Measurements from ENCODE around the gene WIPF1. TPM values are rescaled to one million over a fixed set of nuclear protein-coding genes. Genes with fewer than 3 reads are reported as not detected.

WIPF1 gene
- polyA plus RNA-seq, 1 of the 3 experiments (the other 2 are of a cell fraction): 56.7 TPM

GRCh38 chr2:174635776-174636404 is 38.3 kb upstream of the WIPF1 start (continued):
- TF ChIP-seq REST (IDR thresholded peaks at IDR 0.05; ENCODE audit: low read depth, low read length) (no peak), ZBTB33 (IDR thresholded peaks at IDR 0.05; ENCODE audit: borderline replicate concordance, low read depth) (no peak), GABPA (IDR thresholded peaks at IDR 0.05; ENCODE audit: low read depth) (no peak), RFX5 (IDR thresholded peaks at IDR 0.05; ENCODE audit: low read length) (no peak), CHD2 (IDR thresholded peaks at IDR 0.05; ENCODE audit: low read length, partially characterized antibody) (no peak), NFIC (IDR thresholded peaks at IDR 0.05; ENCODE audit: borderline replicate concordance) (no peak; the same call in 1 of the 2 replicates), RXRA (IDR thresholded peaks at IDR 0.05; ENCODE audit: borderline replicate concordance, low read depth) (no peak), GATA2 (CRISPR knock-in tag; IDR thresholded peaks at IDR 0.05) (no peak), POLR2AphosphoS5 (IDR thresholded peaks at IDR 0.05; ENCODE audit: low read depth, low read length) (no peak), EZH2phosphoT487 (IDR thresholded peaks at IDR 0.05; ENCODE audit: borderline replicate concordance, low read depth) (no peak), TAF1 (IDR thresholded peaks at IDR 0.05; ENCODE audit: borderline replicate concordance, low read depth, low read length) (no peak), NRF1 (IDR thresholded peaks at IDR 0.05; ENCODE audit: low read depth, low read length) (no peak), USF1 (IDR thresholded peaks at IDR 0.05; ENCODE audit: borderline replicate concordance, low read depth) (no peak), MEF2A (IDR thresholded peaks at IDR 0.05; ENCODE audit: borderline replicate concordance, low read depth) (no peak), TEAD4 (IDR thresholded peaks at IDR 0.05; ENCODE audit: borderline replicate concordance, insufficient read depth) (no peak), USF2 (IDR thresholded peaks at IDR 0.05; ENCODE audit: borderline replicate concordance, low read depth, low read length) (no peak), MXI1 (IDR thresholded peaks at IDR 0.05; ENCODE audit: low read depth, low read length) (no peak)
